ENCODE data around the gene PRSS57. TPM values are rescaled to one million over a fixed set of nuclear protein-coding genes. Genes with fewer than 3 reads are reported as not detected.
A peak's percentile ranks its signal among the peaks of the same experiment; 100 is the strongest.

PRSS57 gene
- 0.73 TPM for total RNA-seq (2013)
- polyA plus RNA-seq (1 to 10 TPM in 1 of 3 donors, under 1 TPM in 2; 0.16 to 1.4 (median 0.78) TPM), polyA minus RNA-seq (0.28 and 1.0 TPM in 2 replicates), total RNA-seq (0 to 0.21 (median 0.05) reads per million in 11 experiments)

DNA sequence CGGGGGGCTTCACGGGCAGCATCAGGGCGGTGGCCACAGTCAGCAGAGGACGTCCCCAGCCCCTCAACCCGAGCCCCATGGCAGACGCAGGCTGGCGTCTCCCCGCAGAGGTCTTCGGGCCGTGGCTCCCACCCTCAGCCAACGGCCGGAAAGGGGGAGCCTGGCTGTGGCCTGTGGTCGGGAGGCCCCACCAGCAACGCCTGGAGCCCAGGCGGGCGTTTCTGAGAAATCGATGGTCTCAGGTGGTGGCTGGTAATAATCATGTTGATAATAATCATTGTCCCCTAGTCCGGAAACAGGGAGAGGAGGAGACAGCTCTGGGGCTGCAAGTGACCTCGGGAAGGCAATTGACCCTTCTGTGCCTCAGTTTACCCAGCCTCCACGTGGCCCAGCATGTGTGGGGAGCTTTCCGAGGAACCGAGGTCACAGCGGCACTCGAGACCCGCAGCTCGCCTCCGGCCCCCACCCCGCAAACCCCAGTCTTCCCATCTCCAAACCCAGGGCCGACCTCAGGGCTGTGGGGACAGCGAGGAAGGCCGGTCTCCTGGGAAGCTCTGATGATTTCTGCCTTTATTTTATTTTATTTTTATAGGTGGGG is at the start of gene PRSS57:
PRSS57 (minus strand) TSS at position 101 of the 598 bp plus-strand sequence; CDS start at position 79, 22 bp downstream.
- Histone ChIP-seq H2AFZ (ENCODE audit: insufficient read depth, low read depth, low read length, poor library complexity, severe bottlenecking) (peak within 1 kb of the TSS; percentile 96), H3K27ac (ENCODE audit: low read depth in 1 of 2, low read length in 2 of 2) (no peak within 1 kb of the TSS), H3K36me3 (replicated peaks in 1 of 2; ENCODE audit: control insufficient read depth in 1 of 2, insufficient read depth in 2 of 2, low read length in 2 of 2) (no peaks in the 10 kb centered on the region), H3K79me2 (ENCODE audit: insufficient read depth, low read length) (peaks cover 24% of the 10 kb centered on the region), H3K4me3 (replicated peaks in 1 of 3; ENCODE audit: low read depth in 2 of 3, low read length in 3 of 3) (peak within 1 kb of the TSS; percentile 21 to 72 (median 42)), H3K4me2 (replicated peaks; ENCODE audit: extremely low read depth, low read length, poor library complexity, severe bottlenecking) (peak within 1 kb of the TSS; percentile 88), H3K9ac (ENCODE audit: insufficient read depth, low read length, poor library complexity, severe bottlenecking) (peak within 1 kb of the TSS; percentile 67), H3K4me1 (ENCODE audit: control insufficient read depth in 1 of 2, insufficient read depth in 2 of 2, low read length in 2 of 2) (peaks cover 57 to 59% of the 10 kb centered on the region in 2 donors), H3K27me3 (ENCODE audit: control insufficient read depth in 2 of 2, insufficient read depth in 2 of 2, low read length in 2 of 2) (no peaks in the 10 kb centered on the region), H4K20me1 (ENCODE audit: insufficient read depth, low read length) (no peaks in the 10 kb centered on the region), H3K9me3 (replicated peaks in 1 of 2; ENCODE audit: control insufficient read depth in 1 of 2, insufficient read depth in 1 of 2, low read length in 2 of 2) (no peaks in the 10 kb centered on the region)
- peak within 1 kb of the TSS; percentile 74 to 83 for H3K4me3 Mint-ChIP-seq
- peaks cover 48% of the 10 kb centered on the region for H3K4me1 Mint-ChIP-seq
- WGBS (ENCODE audit: insufficient coverage): under 1% methylated on average over 19 of the region's 31 CpGs
- intact Hi-C loops (cut with micrococcal nuclease): no loop called here
- no peaks in the 10 kb centered on the region for H3K36me3 Mint-ChIP-seq
- no peak for DNase-seq
- H3K27ac Mint-ChIP-seq: peak within 1 kb of the TSS in 1 of 7 donors; percentile 66
- H3K27me3 Mint-ChIP-seq (ENCODE audit: low read depth in 3 of 3): peaks cover 6 to 9% (median 7%) of the 10 kb centered on the region in 3 donors
- peaks cover 0 to 2% (median 0%) of the 10 kb centered on the region in 7 donors for H3K9me3 Mint-ChIP-seq
- TF ChIP-seq, protein P1, sequence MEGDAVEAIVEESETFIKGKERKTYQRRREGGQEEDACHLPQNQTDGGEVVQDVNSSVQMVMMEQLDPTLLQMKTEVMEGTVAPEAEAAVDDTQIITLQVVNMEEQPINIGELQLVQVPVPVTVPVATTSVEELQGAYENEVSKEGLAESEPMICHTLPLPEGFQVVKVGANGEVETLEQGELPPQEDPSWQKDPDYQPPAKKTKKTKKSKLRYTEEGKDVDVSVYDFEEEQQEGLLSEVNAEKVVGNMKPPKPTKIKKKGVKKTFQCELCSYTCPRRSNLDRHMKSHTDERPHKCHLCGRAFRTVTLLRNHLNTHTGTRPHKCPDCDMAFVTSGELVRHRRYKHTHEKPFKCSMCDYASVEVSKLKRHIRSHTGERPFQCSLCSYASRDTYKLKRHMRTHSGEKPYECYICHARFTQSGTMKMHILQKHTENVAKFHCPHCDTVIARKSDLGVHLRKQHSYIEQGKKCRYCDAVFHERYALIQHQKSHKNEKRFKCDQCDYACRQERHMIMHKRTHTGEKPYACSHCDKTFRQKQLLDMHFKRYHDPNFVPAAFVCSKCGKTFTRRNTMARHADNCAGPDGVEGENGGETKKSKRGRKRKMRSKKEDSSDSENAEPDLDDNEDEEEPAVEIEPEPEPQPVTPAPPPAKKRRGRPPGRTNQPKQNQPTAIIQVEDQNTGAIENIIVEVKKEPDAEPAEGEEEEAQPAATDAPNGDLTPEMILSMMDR (IDR thresholded peaks at IDR 0.05): no peak

DNA sequence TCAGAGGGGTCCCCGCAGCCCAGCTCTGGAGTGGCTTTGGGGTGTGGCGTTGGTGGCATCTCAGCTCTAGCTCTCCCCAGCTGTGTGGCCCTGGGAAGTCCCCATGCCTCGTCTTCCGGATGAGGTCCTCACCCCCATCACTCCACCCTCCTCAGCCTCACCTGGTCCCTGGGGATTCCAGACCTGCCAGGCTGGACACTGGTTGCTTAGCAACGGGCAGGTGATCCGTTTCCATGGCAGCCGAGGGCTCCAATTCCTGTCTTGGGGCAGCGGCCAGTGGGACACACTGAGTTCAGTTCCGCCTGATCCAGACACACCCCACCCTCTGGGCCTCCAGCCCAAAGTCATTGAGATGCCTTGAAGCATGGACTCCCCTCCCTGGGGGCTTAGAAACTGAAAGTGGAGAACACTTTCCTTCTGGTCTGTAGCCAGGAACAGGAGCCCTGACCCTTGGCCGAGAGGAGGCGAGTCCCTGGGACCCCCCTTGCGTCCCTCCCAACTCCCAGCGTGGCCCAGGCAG is 48.0 kb upstream of the PRSS57 start:
- TF ChIP-seq, protein P1 (IDR thresholded peaks at IDR 0.05): no peak
- H3K4me1 ChIP-seq (ENCODE audit: control insufficient read depth in 1 of 2, insufficient read depth in 2 of 2, low read length in 2 of 2): no peaks in the 10 kb centered on the region
- H3K9me3 ChIP-seq (replicated peaks in 1 of 2; ENCODE audit: control insufficient read depth in 1 of 2, insufficient read depth in 1 of 2, low read length in 2 of 2): peaks cover 7 to 37% of the 10 kb centered on the region in 2 donors
- no peak overlapping the region for H3K4me3 ChIP-seq (replicated peaks in 1 of 3; ENCODE audit: low read depth in 2 of 3, low read length in 3 of 3)
- peaks cover 13 to 49% (median 31%) of the 10 kb centered on the region in 7 donors for H3K9me3 Mint-ChIP-seq
- no peak overlapping the region for H3K4me3 Mint-ChIP-seq
- no peak overlapping the region for H2AFZ ChIP-seq (ENCODE audit: insufficient read depth, low read depth, low read length, poor library complexity, severe bottlenecking)
- peaks cover 0 to 4% (median 2%) of the 10 kb centered on the region in 3 donors for H3K27me3 Mint-ChIP-seq (ENCODE audit: low read depth in 3 of 3)
- H3K4me2 ChIP-seq (replicated peaks; ENCODE audit: extremely low read depth, low read length, poor library complexity, severe bottlenecking): no peak overlapping the region
- no peaks in the 10 kb centered on the region for H4K20me1 ChIP-seq (ENCODE audit: insufficient read depth, low read length)
- WGBS (ENCODE audit: insufficient coverage): 98% methylated on average over 6 of the region's 13 CpGs
- H3K27ac ChIP-seq (ENCODE audit: low read depth in 1 of 2, low read length in 2 of 2): no peak overlapping the region
- no peaks in the 10 kb centered on the region for H3K36me3 Mint-ChIP-seq
- H3K9ac ChIP-seq (ENCODE audit: insufficient read depth, low read length, poor library complexity, severe bottlenecking): no peak overlapping the region
- H3K79me2 ChIP-seq (ENCODE audit: insufficient read depth, low read length): no peaks in the 10 kb centered on the region
- no peaks in the 10 kb centered on the region for H3K27me3 ChIP-seq (ENCODE audit: control insufficient read depth in 2 of 2, insufficient read depth in 2 of 2, low read length in 2 of 2)
- no peaks in the 10 kb centered on the region for H3K36me3 ChIP-seq (replicated peaks in 1 of 2; ENCODE audit: control insufficient read depth in 1 of 2, insufficient read depth in 2 of 2, low read length in 2 of 2)
- intact Hi-C loops (cut with micrococcal nuclease): no loop called here
- no peaks in the 10 kb centered on the region for H3K4me1 Mint-ChIP-seq
- H3K27ac Mint-ChIP-seq: no peak overlapping the region
- no peak for DNase-seq

Measured in CD14-positive monocyte (primary cell).